Type B pancreatic cell (in vitro differentiated cells): ENCODE measurements around the gene PARK7. TPM values are rescaled to one million over a fixed set of nuclear protein-coding genes. Genes with fewer than 3 reads are reported as not detected.

Experiments
- DNase-seq: peaks from one replicate; pipeline ENCODE4 v3.0.0; 2021; ENCODE audit warnings: mixed read lengths; ENCODE audit not compliant: unreplicated experiment; ENCODE audit errors: extremely low spot score
- H3K27ac Mint-ChIP-seq: 2 replicates; pipeline ENCODE4 v1.8.0; 2021; ENCODE audit warnings: mild to moderate bottlenecking, mixed read lengths
- H3K27me3 Mint-ChIP-seq: 2 replicates; pipeline ENCODE4 v1.8.0; 2021; ENCODE audit warnings: mixed read lengths
- H3K36me3 Mint-ChIP-seq: 2 replicates; pipeline ENCODE4 v1.8.0; 2021; ENCODE audit warnings: mixed read lengths
- H3K4me1 Mint-ChIP-seq: one replicate; pipeline ENCODE4 v1.8.0; 2021; ENCODE audit warnings: mixed read lengths; ENCODE audit not compliant: unreplicated experiment
- H3K4me3 Mint-ChIP-seq: 2 replicates; pipeline ENCODE4 v1.8.0; 2021; ENCODE audit warnings: mild to moderate bottlenecking, mixed read lengths
- H3K9me3 Mint-ChIP-seq: 2 replicates; pipeline ENCODE4 v1.8.0; 2021; ENCODE audit warnings: mixed read lengths
- total RNA-seq: library from RNA; stranded (reverse); gene quantifications from 2 replicates; pipeline ENCODE4 v1.2.1, GENCODE V29; 2021; ENCODE audit warnings: low replicate concordance
- TF ChIP-seq, protein P1 (sequence below): fragments of 200-600 bp; sonication (generic); conservative IDR thresholded peaks from 2 replicates; pipeline ENCODE4 v1.5.0; 2021; ENCODE audit warnings: antibody characterized with exemption, mild to moderate bottlenecking

Gene PARK7
- total RNA-seq, 1 donor from 2014 or later, result 279 TPM

DNA sequence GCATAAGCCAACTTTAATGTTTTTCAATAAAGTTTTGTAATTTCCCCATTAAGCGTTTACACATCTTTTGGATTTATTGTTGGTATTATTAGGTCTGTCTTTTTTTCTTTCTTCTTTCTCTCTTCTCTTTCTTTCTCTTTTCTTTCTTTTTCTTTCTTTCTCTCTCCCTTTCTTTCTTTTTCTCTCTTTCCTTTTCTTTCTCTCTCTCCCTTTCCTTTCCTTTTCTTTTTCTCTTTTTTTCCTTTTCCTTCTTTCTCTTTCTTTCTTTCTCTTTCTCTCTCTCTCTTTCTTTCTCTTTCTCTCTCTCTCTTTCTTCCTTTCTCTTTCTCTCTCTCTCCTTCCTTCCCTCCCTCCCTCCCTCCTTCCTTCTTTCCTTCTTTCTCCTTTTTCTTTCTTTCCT is 33.3 kb downstream of the PARK7 start:
- DNase-seq, result no peak
- Mint-ChIP-seq H3K4me1 (peaks cover 6% of the 10 kb centered on the region), H3K27me3 (no peaks in the 10 kb centered on the region), H3K36me3 (peaks cover 19% of the 10 kb centered on the region), H3K4me3 (no peak overlapping the region), H3K9me3 (no peaks in the 10 kb centered on the region), H3K27ac (no peak overlapping the region)
- TF ChIP-seq, protein P1, sequence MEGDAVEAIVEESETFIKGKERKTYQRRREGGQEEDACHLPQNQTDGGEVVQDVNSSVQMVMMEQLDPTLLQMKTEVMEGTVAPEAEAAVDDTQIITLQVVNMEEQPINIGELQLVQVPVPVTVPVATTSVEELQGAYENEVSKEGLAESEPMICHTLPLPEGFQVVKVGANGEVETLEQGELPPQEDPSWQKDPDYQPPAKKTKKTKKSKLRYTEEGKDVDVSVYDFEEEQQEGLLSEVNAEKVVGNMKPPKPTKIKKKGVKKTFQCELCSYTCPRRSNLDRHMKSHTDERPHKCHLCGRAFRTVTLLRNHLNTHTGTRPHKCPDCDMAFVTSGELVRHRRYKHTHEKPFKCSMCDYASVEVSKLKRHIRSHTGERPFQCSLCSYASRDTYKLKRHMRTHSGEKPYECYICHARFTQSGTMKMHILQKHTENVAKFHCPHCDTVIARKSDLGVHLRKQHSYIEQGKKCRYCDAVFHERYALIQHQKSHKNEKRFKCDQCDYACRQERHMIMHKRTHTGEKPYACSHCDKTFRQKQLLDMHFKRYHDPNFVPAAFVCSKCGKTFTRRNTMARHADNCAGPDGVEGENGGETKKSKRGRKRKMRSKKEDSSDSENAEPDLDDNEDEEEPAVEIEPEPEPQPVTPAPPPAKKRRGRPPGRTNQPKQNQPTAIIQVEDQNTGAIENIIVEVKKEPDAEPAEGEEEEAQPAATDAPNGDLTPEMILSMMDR, result no peak

DNA sequence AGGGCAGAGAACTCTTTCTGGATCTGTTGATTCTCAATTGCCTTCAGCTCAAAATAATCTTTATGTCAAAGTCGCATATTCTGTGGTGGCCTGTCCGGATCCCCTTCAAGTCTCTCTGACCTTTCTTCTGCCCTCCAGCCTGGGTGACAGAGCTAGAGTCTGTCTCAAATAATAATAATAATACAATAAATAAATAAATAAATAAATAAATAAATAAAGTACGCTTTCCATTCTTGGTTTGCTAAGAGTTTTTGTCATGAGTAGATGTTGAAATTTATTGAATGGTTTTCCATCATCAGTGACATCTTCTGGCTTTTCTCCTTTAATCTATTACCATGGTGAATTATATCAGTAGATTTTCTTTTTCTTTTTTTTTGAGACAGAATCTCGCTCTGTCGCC is 33.9 kb downstream of the PARK7 start:
- no peaks in the 10 kb centered on the region for H3K27me3 Mint-ChIP-seq
- DNase-seq, result no peak
- TF ChIP-seq, protein P1, result no peak
- H3K4me1 Mint-ChIP-seq, result peaks cover 6% of the 10 kb centered on the region
- no peak overlapping the region for H3K4me3 Mint-ChIP-seq
- H3K9me3 Mint-ChIP-seq, result no peaks in the 10 kb centered on the region
- H3K36me3 Mint-ChIP-seq, result peaks cover 13% of the 10 kb centered on the region
- no peak overlapping the region for H3K27ac Mint-ChIP-seq

DNA sequence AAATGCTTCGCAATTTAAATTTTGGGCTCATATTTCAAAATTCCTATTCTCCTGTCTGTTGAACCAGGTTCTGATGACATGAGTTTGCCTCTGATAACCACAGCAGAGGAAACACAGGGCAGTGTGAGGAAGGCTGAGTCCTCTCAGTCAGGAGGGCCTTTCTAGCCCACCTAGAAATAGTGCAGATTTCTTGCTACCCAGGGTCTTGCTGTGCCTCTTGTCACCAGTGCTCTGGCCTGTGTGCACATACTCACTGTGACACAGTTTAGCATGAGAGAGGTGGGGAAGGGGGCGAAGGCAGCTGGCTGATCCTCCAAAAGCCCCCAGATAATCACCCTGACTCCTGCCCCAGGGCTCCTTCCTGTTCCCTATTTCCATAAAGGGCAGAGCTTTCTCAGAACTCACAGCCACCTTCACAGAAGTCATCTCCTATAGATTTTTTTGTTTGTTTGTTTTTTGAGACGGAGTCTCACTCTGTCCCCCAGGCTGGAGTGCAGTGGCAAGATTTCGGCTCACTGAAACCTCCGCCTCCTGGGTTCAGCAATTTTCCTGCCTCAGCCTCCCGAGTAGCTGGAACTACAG is 40.9 kb downstream of the PARK7 start:
- H3K36me3 Mint-ChIP-seq, result peaks cover 7% of the 10 kb centered on the region
- H3K4me1 Mint-ChIP-seq, result peaks cover 34% of the 10 kb centered on the region
- no peak overlapping the region for H3K4me3 Mint-ChIP-seq
- TF ChIP-seq, protein P1, result no peak
- no peak overlapping the region for H3K27ac Mint-ChIP-seq
- no peaks in the 10 kb centered on the region for H3K27me3 Mint-ChIP-seq
- no peaks in the 10 kb centered on the region for H3K9me3 Mint-ChIP-seq
- no peak for DNase-seq

DNA sequence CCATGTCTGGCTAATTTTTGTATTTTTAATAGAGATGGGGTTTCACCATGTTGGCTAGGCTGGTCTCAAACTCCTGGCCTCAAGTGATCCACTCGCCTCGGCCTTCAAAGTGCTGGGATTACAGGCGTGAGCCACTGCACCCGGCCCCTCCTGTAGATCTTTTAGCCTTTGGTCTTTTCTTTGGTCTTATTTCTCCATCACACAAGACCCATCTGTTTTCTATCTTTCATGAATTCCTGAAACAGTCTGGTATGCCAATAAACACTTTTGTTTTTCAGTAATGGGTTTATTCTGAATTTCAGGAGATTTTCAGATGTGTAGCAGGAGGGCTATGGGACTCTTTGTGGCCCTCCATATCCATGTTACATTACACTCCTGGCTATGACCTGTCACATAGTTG is 41.4 kb downstream of the PARK7 start:
- Mint-ChIP-seq H3K4me1 (peaks cover 34% of the 10 kb centered on the region), H3K36me3 (peaks cover 5% of the 10 kb centered on the region), H3K27me3 (no peaks in the 10 kb centered on the region), H3K9me3 (no peaks in the 10 kb centered on the region), H3K4me3 (no peak overlapping the region), H3K27ac (peak overlapping the region; percentile 97)
- TF ChIP-seq, protein P1, result no peak
- DNase-seq, result no peak

DNA sequence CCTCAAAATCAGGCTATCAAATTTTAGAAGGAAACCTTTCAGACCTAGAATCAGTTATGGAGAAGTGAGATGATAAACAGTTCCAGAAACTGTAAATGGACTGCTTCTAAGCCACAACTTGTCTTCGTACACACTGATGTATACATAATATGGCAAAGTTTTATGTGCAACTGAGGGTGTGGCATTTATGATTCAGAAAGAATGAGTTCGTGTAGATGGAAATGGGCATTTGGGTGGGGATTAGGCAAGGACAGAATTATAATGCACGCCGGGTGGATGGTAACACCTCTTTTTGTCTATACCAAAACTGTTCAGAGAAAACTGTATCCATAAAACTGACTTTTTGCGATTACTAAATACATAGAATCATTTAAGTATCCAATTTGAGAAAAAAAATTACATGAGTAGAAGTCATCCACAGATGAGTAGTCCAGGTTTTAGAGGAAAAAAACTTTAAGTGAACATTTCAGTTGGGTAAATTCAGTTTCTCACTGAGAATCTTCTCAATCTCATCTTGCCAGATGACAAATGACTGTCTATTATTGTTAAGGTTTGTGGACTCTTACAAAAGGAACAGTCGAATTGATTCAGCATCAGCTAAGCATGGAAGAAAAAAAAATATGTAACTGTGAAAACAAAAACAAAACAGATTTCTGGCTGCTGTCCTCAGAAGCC is 42.1 kb downstream of the PARK7 start:
- Mint-ChIP-seq H3K27ac (peak overlapping the region; percentile 97), H3K36me3 (peaks cover 4% of the 10 kb centered on the region), H3K9me3 (no peaks in the 10 kb centered on the region), H3K27me3 (no peaks in the 10 kb centered on the region), H3K4me1 (peaks cover 34% of the 10 kb centered on the region), H3K4me3 (peak overlapping the region; percentile 21)
- TF ChIP-seq, protein P1, result no peak
- no peak for DNase-seq
